H9 (cell line): Measurements from ENCODE around the gene MYOZ3. TPM values are rescaled to one million over a fixed set of nuclear protein-coding genes. Genes with fewer than 3 reads are reported as not detected.

ENCODE experiments used
- DNase-seq: peaks from one replicate; pipeline ENCODE4 v3.0.0-alpha.2; 2017
- H2AFZ ChIP-seq: one replicate; pipeline ENCODE4 v1.6.1; 2013; ENCODE audit warnings: mild to moderate bottlenecking, low read length, control low read depth, moderate library complexity
- H2AK5ac ChIP-seq: 2 replicates; pipeline ENCODE4 v1.6.1; 2013; ENCODE audit warnings: low read length, control low read depth, mixed read lengths; ENCODE audit not compliant: insufficient read length
- H2BK120ac ChIP-seq: one replicate; pipeline ENCODE4 v1.6.1; 2013; ENCODE audit warnings: low read depth, mild to moderate bottlenecking, low read length, control low read depth, inconsistent platforms; ENCODE audit not compliant: poor library complexity, severe bottlenecking
- H2BK12ac ChIP-seq: 2 replicates; pipeline ENCODE4 v1.6.1; 2013; ENCODE audit warnings: low read length, control low read depth, mixed read lengths, low read depth; ENCODE audit not compliant: insufficient read length
- H2BK15ac ChIP-seq: 2 replicates; pipeline ENCODE4 v1.6.1; 2013; ENCODE audit warnings: low read depth, low read length, control low read depth
- H2BK20ac ChIP-seq: one replicate; pipeline ENCODE4 v1.6.1; 2013; ENCODE audit warnings: low read depth, mild to moderate bottlenecking, low read length, control low read depth, inconsistent platforms; ENCODE audit not compliant: poor library complexity, severe bottlenecking
- H2BK5ac ChIP-seq: 2 replicates; pipeline ENCODE4 v1.6.1; 2013; ENCODE audit warnings: low read length, control low read depth, mixed read lengths; ENCODE audit not compliant: insufficient read length
- H3K14ac ChIP-seq: 2 replicates; pipeline ENCODE4 v1.6.1; 2013; ENCODE audit warnings: low read length, control low read depth; ENCODE audit not compliant: insufficient read depth
- H3K18ac ChIP-seq: 2 replicates; pipeline ENCODE4 v1.6.1; 2013; ENCODE audit warnings: low read depth, mild to moderate bottlenecking, mixed read lengths, low read length, control low read depth; ENCODE audit not compliant: insufficient read length
- H3K23ac ChIP-seq: 2 replicates; pipeline ENCODE4 v1.6.1; 2013; ENCODE audit warnings: low read length, control low read depth, mixed read lengths, low read depth; ENCODE audit not compliant: insufficient read length
- H3K23me2 ChIP-seq: 2 replicates; pipeline ENCODE4 v1.6.1; 2013; ENCODE audit warnings: low read depth, mild to moderate bottlenecking, mixed read lengths, low read length, control low read depth; ENCODE audit not compliant: insufficient read length, poor library complexity, severe bottlenecking
- H3K27ac ChIP-seq: 2 replicates; pipeline ENCODE4 v1.5.1; 2013; ENCODE audit warnings: low read length, control low read depth, mixed read lengths, low read depth; ENCODE audit not compliant: insufficient read length
- H3K27me3 ChIP-seq: 2 replicates; pipeline ENCODE4 v1.6.1; 2013; ENCODE audit warnings: low read length, control low read depth, inconsistent platforms; ENCODE audit not compliant: insufficient read depth
- H3K4ac ChIP-seq: 2 replicates; pipeline ENCODE4 v1.6.1; 2013; ENCODE audit warnings: low read depth, mild to moderate bottlenecking, control low read depth, inconsistent platforms, low read length, moderate library complexity
- H3K4me1 ChIP-seq: 2 replicates; pipeline ENCODE4 v1.6.1; 2013; ENCODE audit warnings: low read length, control low read depth, inconsistent platforms; ENCODE audit not compliant: insufficient read depth
- H3K4me2 ChIP-seq: 2 replicates; pipeline ENCODE4 v1.6.1; 2013; ENCODE audit warnings: low read length, control low read depth, mixed read lengths; ENCODE audit not compliant: insufficient read length, insufficient read depth
- H3K56ac ChIP-seq: 2 replicates; pipeline ENCODE4 v1.6.1; 2013; ENCODE audit warnings: low read depth, mild to moderate bottlenecking, mixed read lengths, low read length, control low read depth; ENCODE audit not compliant: insufficient read length
- H3K79me1 ChIP-seq: 2 replicates; pipeline ENCODE4 v1.6.1; 2013; ENCODE audit warnings: low read depth, mild to moderate bottlenecking, moderate library complexity, low read length, control low read depth, inconsistent platforms; ENCODE audit not compliant: insufficient read depth, poor library complexity, severe bottlenecking
- H3K79me2 ChIP-seq: 2 replicates; pipeline ENCODE4 v1.6.1; 2013; ENCODE audit warnings: low read length, control low read depth, inconsistent platforms; ENCODE audit not compliant: insufficient read depth
- H3K9ac ChIP-seq: 2 replicates; pipeline ENCODE4 v1.6.1; 2013; ENCODE audit warnings: low read length, control low read depth, mixed read lengths; ENCODE audit not compliant: insufficient read length; ENCODE audit errors: extremely low read depth
- H3K9me3 ChIP-seq: one replicate; pipeline ENCODE4 v1.6.1; 2013; ENCODE audit warnings: low read depth, low read length, inconsistent platforms; ENCODE audit not compliant: control insufficient read depth
- H3T11ph ChIP-seq: one replicate; pipeline ENCODE4 v1.6.1; 2013; ENCODE audit warnings: mild to moderate bottlenecking, low read length, control low read depth, inconsistent platforms
- H4K20me1 ChIP-seq: one replicate; pipeline ENCODE4 v1.6.1; 2013; ENCODE audit not compliant: control insufficient read depth, insufficient read length, insufficient read depth
- H4K5ac ChIP-seq: 2 replicates; pipeline ENCODE4 v1.6.1; 2013; ENCODE audit warnings: low read depth, mild to moderate bottlenecking, mixed read lengths, low read length, control low read depth; ENCODE audit not compliant: insufficient read length
- H4K8ac ChIP-seq: replicated peaks from 2 replicates; pipeline ENCODE4 v1.6.1; 2013; ENCODE audit warnings: low read length, control low read depth, mixed read lengths, low read depth; ENCODE audit not compliant: insufficient read length
- H4K91ac ChIP-seq: 2 replicates; pipeline ENCODE4 v1.6.1; 2013; ENCODE audit warnings: low read depth, mild to moderate bottlenecking, moderate library complexity, mixed read lengths, low read length, control low read depth; ENCODE audit not compliant: insufficient read length
- H3K27ac Mint-ChIP-seq, 3 experiments: 2 replicates in 2 of 3; 3 replicates in 1 of 3; pipeline ENCODE4 v1.8.0; 2020 to 2021; ENCODE audit warnings: mixed read lengths in 3 of 3, mild to moderate bottlenecking in 1 of 3, moderate library complexity in 1 of 3
- H3K27me3 Mint-ChIP-seq: 2 replicates; pipeline ENCODE4 v1.8.0; 2021; ENCODE audit warnings: low read depth, mild to moderate bottlenecking, moderate library complexity, mixed read lengths
- H3K36me3 Mint-ChIP-seq, 3 experiments: 2 replicates in 2 of 3; 3 replicates in 1 of 3; pipeline ENCODE4 v1.8.0; 2020 to 2021; ENCODE audit warnings: low read depth in 3 of 3, mixed read lengths in 3 of 3; ENCODE audit not compliant: insufficient read depth in 1 of 3
- H3K4me1 Mint-ChIP-seq, 2 experiments: 2 replicates each; pipeline ENCODE4 v1.8.0; 2020; ENCODE audit warnings: mixed read lengths in 2 of 2
- H3K4me3 Mint-ChIP-seq, 2 experiments: 2 replicates in 1 of 2; 3 replicates in 1 of 2; pipeline ENCODE4 v1.8.0; 2020 to 2021; ENCODE audit warnings: mild to moderate bottlenecking in 2 of 2, mixed read lengths in 2 of 2, moderate library complexity in 1 of 2
- H3K9me3 Mint-ChIP-seq, 2 experiments: 2 replicates in 1 of 2; 3 replicates in 1 of 2; pipeline ENCODE4 v1.8.0; 2020; ENCODE audit warnings: mild to moderate bottlenecking in 2 of 2, mixed read lengths in 2 of 2, moderate library complexity in 1 of 2
- WGBS: extraction: QIAGEN DNeasy Blood & Tissue Kit; methylation state at CpG from one replicate; pipeline ENCODE4 v1.1.7; 2013; ENCODE audit warnings: missing lambda C conversion rate, low lambda C conversion rate, mixed read lengths; ENCODE audit not compliant: insufficient read length; ENCODE audit errors: extremely low coverage; 5-methylcytosine and 5-hydroxymethylcytosine counted together
- total RNA-seq: library from RNA; stranded (reverse); gene quantifications from 2 replicates; pipeline ENCODE4 v1.2.1, GENCODE V29; 2021
- TF ChIP-seq, protein P1 (sequence below): fragments of 200-600 bp; sonication (generic); conservative IDR thresholded peaks from 3 replicates; pipeline ENCODE4 v1.8.0; 2021; ENCODE audit warnings: antibody characterized with exemption, mild to moderate bottlenecking

MYOZ3 gene
- total RNA-seq, 1 experiment from 2014 or later, result 18.1 TPM

- H2BK120ac ChIP-seq, result no peak overlapping the region
- H3K4me1 ChIP-seq, result no peaks in the 10 kb centered on the region
- no peak overlapping the region for H3K14ac ChIP-seq
- no peak overlapping the region for H4K8ac ChIP-seq
- H3K9me3 Mint-ChIP-seq, result no peaks in the 10 kb centered on the region
- H2AFZ ChIP-seq, result no peak overlapping the region
- no peak overlapping the region for H3K4ac ChIP-seq
- no peak overlapping the region for H3T11ph ChIP-seq
- no peak overlapping the region for H3K23ac ChIP-seq
- no peaks in the 10 kb centered on the region for H4K20me1 ChIP-seq
- no peak overlapping the region for H4K5ac ChIP-seq
- H3K4me2 ChIP-seq, result no peak overlapping the region
- H3K27me3 ChIP-seq, result no peaks in the 10 kb centered on the region
- H3K79me2 ChIP-seq, result no peaks in the 10 kb centered on the region
- H2BK15ac ChIP-seq, result no peak overlapping the region
- H3K4me1 Mint-ChIP-seq, result peaks cover 6 to 11% of the 10 kb centered on the region in 2 experiments
- H2BK20ac ChIP-seq, result no peak overlapping the region
- no peak overlapping the region for H3K9ac ChIP-seq
- DNase-seq, result no peak
- no CpG with 5 or more reads among the region's 3 CpGs for WGBS
- no peak overlapping the region for H3K27ac Mint-ChIP-seq
- H3K27ac ChIP-seq, result no peak overlapping the region
- H3K4me3 Mint-ChIP-seq, result no peak overlapping the region
- no peaks in the 10 kb centered on the region for H3K9me3 ChIP-seq
- peaks cover 39 to 68% (median 63%) of the 10 kb centered on the region in 3 experiments; a peak in 6 of 7 replicates for H3K36me3 Mint-ChIP-seq
- no peaks in the 10 kb centered on the region for H3K27me3 Mint-ChIP-seq
- H3K79me1 ChIP-seq, result no peaks in the 10 kb centered on the region
- no peak overlapping the region for H4K91ac ChIP-seq
- TF ChIP-seq, protein P1, sequence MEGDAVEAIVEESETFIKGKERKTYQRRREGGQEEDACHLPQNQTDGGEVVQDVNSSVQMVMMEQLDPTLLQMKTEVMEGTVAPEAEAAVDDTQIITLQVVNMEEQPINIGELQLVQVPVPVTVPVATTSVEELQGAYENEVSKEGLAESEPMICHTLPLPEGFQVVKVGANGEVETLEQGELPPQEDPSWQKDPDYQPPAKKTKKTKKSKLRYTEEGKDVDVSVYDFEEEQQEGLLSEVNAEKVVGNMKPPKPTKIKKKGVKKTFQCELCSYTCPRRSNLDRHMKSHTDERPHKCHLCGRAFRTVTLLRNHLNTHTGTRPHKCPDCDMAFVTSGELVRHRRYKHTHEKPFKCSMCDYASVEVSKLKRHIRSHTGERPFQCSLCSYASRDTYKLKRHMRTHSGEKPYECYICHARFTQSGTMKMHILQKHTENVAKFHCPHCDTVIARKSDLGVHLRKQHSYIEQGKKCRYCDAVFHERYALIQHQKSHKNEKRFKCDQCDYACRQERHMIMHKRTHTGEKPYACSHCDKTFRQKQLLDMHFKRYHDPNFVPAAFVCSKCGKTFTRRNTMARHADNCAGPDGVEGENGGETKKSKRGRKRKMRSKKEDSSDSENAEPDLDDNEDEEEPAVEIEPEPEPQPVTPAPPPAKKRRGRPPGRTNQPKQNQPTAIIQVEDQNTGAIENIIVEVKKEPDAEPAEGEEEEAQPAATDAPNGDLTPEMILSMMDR, result no peak
- no peak overlapping the region for H3K56ac ChIP-seq
- no peak overlapping the region for H2BK5ac ChIP-seq
- no peak overlapping the region for H2BK12ac ChIP-seq
- H3K23me2 ChIP-seq, result no peaks in the 10 kb centered on the region
- H2AK5ac ChIP-seq, result no peak overlapping the region
- no peak overlapping the region for H3K18ac ChIP-seq
These were observed 31.2 kb downstream of the MYOZ3 start for GRCh38 chr5:150692276-150692675.
